Suprapubic skin (tissue), 4 donors: ENCODE measurements around the gene PARVG.

ENCODE experiments used
- POLR2A ChIP-seq, 2 donors: fragments of 450-650 bp; IDR thresholded peaks; one replicate each; pipeline ENCODE4 v1.6.1; 2017; ENCODE audit warnings: antibody characterized with exemption in 2 of 2, mild to moderate bottlenecking in 2 of 2, moderate library complexity in 2 of 2
- POLR2AphosphoS5 ChIP-seq, 3 donors: sonication (generic); formaldehyde crosslinking; IDR thresholded peaks; one replicate each; pipeline ENCODE4 v1.6.1; 2017; ENCODE audit warnings: antibody characterized with exemption in 3 of 3
- TF ChIP-seq, protein P1 (sequence below), 2 donors: fragments of 200-600 bp in 1 of 2; fragments of 450-650 bp in 1 of 2; sonication (generic) in 1 of 2; IDR thresholded peaks; one replicate each; pipeline ENCODE4 v1.5.1; 2016 to 2019; ENCODE audit warnings: antibody characterized with exemption in 2 of 2, mild to moderate bottlenecking in 1 of 2, moderate library complexity in 1 of 2

DNA sequence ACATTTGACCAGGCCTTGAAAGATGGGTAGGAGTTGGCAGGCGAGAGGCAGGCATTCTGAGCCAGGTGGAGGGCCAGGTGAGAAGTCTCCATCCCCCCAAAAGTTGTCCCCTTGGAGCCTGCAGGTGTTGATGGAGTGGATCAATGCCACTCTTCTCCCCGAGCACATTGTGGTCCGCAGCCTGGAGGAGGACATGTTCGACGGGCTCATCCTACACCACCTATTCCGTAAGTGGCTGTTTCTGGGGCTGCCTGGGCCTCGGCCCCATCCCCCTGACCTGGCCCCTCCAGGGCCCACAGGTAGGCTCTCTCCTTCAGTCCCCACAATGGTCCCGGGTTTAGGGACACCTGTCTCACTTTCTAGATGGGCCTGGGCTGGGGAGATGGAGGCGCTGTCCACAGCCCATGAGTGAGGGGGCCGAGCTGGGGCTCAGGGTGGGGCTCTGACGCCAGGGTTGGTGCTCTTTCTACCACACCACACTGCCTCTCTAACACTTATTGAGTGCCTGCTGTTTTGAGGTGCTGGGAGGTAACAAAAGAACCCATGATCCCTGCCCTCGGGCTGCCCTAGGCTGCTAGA is 7.0 kb downstream of the PARVG start:
- TF ChIP-seq, protein P1, sequence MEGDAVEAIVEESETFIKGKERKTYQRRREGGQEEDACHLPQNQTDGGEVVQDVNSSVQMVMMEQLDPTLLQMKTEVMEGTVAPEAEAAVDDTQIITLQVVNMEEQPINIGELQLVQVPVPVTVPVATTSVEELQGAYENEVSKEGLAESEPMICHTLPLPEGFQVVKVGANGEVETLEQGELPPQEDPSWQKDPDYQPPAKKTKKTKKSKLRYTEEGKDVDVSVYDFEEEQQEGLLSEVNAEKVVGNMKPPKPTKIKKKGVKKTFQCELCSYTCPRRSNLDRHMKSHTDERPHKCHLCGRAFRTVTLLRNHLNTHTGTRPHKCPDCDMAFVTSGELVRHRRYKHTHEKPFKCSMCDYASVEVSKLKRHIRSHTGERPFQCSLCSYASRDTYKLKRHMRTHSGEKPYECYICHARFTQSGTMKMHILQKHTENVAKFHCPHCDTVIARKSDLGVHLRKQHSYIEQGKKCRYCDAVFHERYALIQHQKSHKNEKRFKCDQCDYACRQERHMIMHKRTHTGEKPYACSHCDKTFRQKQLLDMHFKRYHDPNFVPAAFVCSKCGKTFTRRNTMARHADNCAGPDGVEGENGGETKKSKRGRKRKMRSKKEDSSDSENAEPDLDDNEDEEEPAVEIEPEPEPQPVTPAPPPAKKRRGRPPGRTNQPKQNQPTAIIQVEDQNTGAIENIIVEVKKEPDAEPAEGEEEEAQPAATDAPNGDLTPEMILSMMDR (IDR thresholded peaks at IDR 0.05) = no peak
- TF ChIP-seq POLR2A (IDR thresholded peaks at IDR 0.05) = no peak
- no peak for TF ChIP-seq POLR2AphosphoS5 (IDR thresholded peaks at IDR 0.05)
